K562 (cell line): Measurements from ENCODE around the gene BST1. TPM values are rescaled to one million over a fixed set of nuclear protein-coding genes. Genes with fewer than 3 reads are reported as not detected.

ENCODE experiments used
- ATAC-seq: fragments of 200-7000 bp; cut with Tn5 transposase; 3 replicates; pipeline ENCODE4 v1.9.1; 2020; ENCODE audit warnings: moderate library complexity
- BruUV-seq: library from RNA; stranded (reverse); fragments of 400-500 nt; replicated peaks from 2 replicates; lab custom pipeline; 2021; lab: Mats Ljungman, UMichigan
- CTCF ChIA-PET: fragments of 300-600 bp; formaldehyde crosslinking; extraction: SDS; loops from one replicate; lab custom pipeline; 2021; ENCODE audit warnings: low intra/inter-chr PET ratio; lab: Yijun Ruan, JAX
- POLR2A ChIA-PET: fragments of 300-600, 350-650 bp; sonication (Branson Sonifier 250); formaldehyde crosslinking; extraction: SDS; loops from one replicate; lab custom pipeline; 2021; ENCODE audit warnings: antibody characterized with exemption, inconsistent platforms; lab: Yijun Ruan, JAX
- DNase-seq, 4 experiments: peaks; one replicate each; pipeline versions ENCODE4 v3.0.0 to v3.0.0-alpha.2; 2011 to 2018; ENCODE audit warnings: low spot score in 3 of 4, mixed read lengths in 3 of 4; ENCODE audit errors: extremely low read depth in 1 of 4
- FAIRE-seq: peaks from 2 replicates; lab custom pipeline; 2011; peaks lifted over from hg19 to GRCh38; lab: Jason Lieb, UNC
- H2AFZ ChIP-seq: 2 replicates; pipeline ENCODE4 v1.6.0; 2011; ENCODE audit warnings: low read depth, low read length, control low read depth, inconsistent platforms
- H3K27ac ChIP-seq: fragments of 200-600 bp; 3 replicates; pipeline ENCODE4 v1.8.0; 2011; ENCODE audit warnings: low read depth, mild to moderate bottlenecking, control low read depth, inconsistent platforms, low read length, moderate library complexity, mixed read lengths; ENCODE audit errors: extremely low read depth
- H3K27me3 ChIP-seq, 2 experiments: fragments of 300-600 bp in 1 of 2; 2 replicates in 1 of 2; 3 replicates in 1 of 2; pipeline versions ENCODE4 v1.6.0 to v1.8.0; 2011; ENCODE audit warnings: inconsistent platforms in 2 of 2, low read length in 2 of 2, mild to moderate bottlenecking in 1 of 2, mixed read lengths in 1 of 2, moderate library complexity in 1 of 2; ENCODE audit not compliant: control insufficient read depth in 2 of 2, insufficient read depth in 2 of 2
- H3K36me3 ChIP-seq: fragments of 300-600 bp; 3 replicates; pipeline ENCODE4 v1.8.0; 2011; ENCODE audit warnings: mild to moderate bottlenecking, low read length, inconsistent platforms; ENCODE audit not compliant: control insufficient read depth, insufficient read depth
- H3K4me1 ChIP-seq, 2 experiments: fragments of 200-600 bp in 1 of 2; replicated peaks in 1 of 2; 2 replicates in 1 of 2; 3 replicates in 1 of 2; pipeline versions ENCODE4 v1.5.1 to v1.8.0; 2011; ENCODE audit warnings: inconsistent platforms in 2 of 2, low read length in 2 of 2, mild to moderate bottlenecking in 1 of 2, mixed read lengths in 1 of 2, moderate library complexity in 1 of 2; ENCODE audit not compliant: control insufficient read depth in 2 of 2, insufficient read depth in 2 of 2
- H3K4me2 ChIP-seq: 2 replicates; pipeline ENCODE4 v1.6.1; 2011; ENCODE audit warnings: low read length, control low read depth, inconsistent platforms, mixed read lengths; ENCODE audit not compliant: insufficient read depth
- H3K4me3 ChIP-seq: fragments of 200-600 bp; sonication (generic), shearing (Covaris generic); 2 replicates; pipeline ENCODE4 v1.5.1; 2016; ENCODE audit warnings: control low read depth, inconsistent platforms
- H3K79me2 ChIP-seq: fragments of 200-600 bp; 3 replicates; pipeline ENCODE4 v1.8.0; 2011; ENCODE audit warnings: low read length, inconsistent platforms; ENCODE audit not compliant: control insufficient read depth, insufficient read depth
- H3K9ac ChIP-seq, 2 experiments: 2 replicates each; pipeline versions ENCODE4 v1.6.0 to v1.6.1; 2011; ENCODE audit warnings: low read depth in 2 of 2, low read length in 2 of 2, control low read depth in 1 of 2, inconsistent platforms in 1 of 2, mild to moderate bottlenecking in 1 of 2, mixed read lengths in 1 of 2; ENCODE audit not compliant: insufficient read depth in 1 of 2
- H3K9me1 ChIP-seq: one replicate; pipeline ENCODE4 v1.6.0; 2011; ENCODE audit warnings: inconsistent platforms, mild to moderate bottlenecking, low read length, moderate library complexity; ENCODE audit not compliant: control insufficient read depth, insufficient read depth
- H3K9me3 ChIP-seq: replicated peaks from 2 replicates; pipeline ENCODE4 v1.5.1; 2011; ENCODE audit warnings: low read depth, low read length, inconsistent platforms; ENCODE audit not compliant: control insufficient read depth, insufficient read depth
- H4K20me1 ChIP-seq: replicated peaks from 2 replicates; pipeline ENCODE4 v1.6.1; 2011; ENCODE audit warnings: low read length, inconsistent platforms, mixed read lengths; ENCODE audit not compliant: control insufficient read depth, insufficient read depth
- BRF2 ChIP-seq: IDR thresholded peaks from 3 replicates; pipeline ENCODE4 v1.6.1; 2011; ENCODE audit warnings: borderline replicate concordance, mild to moderate bottlenecking; ENCODE audit not compliant: insufficient read length, insufficient read depth
- CHCHD3 ChIP-seq: fragments of 250-450 bp; sonication (Bioruptor Pico); IDR thresholded peaks from 2 replicates; pipeline ENCODE4 v2.1.2; 2022; ENCODE audit warnings: mild to moderate bottlenecking
- DEAF1 ChIP-seq: fragments of 450-650 bp; formaldehyde crosslinking; IDR thresholded peaks from 2 replicates; pipeline ENCODE4 v1.4.0; 2020; ENCODE audit warnings: mild to moderate bottlenecking, moderate library complexity
- GTF2B ChIP-seq: IDR thresholded peaks from 2 replicates; pipeline ENCODE4 v1.6.1; 2011; ENCODE audit not compliant: insufficient read length; ENCODE audit errors: extremely low read depth
- HNRNPUL1 ChIP-seq: fragments of 200-400 bp; formaldehyde crosslinking; IDR thresholded peaks from 2 replicates; pipeline ENCODE4 v1.6.1; 2017; ENCODE audit warnings: low read length
- IRF9 ChIP-seq: fragments of 450-650 bp; IDR thresholded peaks from 2 replicates; pipeline ENCODE4 v1.6.1; 2016; ENCODE audit warnings: missing biosample characterization, missing genetic modification characterization
- KLF13 ChIP-seq: fragments of 450-650 bp; IDR thresholded peaks from 2 replicates; pipeline ENCODE4 v1.6.1; 2016; ENCODE audit warnings: missing genetic modification characterization, low read depth, mild to moderate bottlenecking, missing compliant biosample characterization, moderate library complexity, borderline replicate concordance
- MTF1 ChIP-seq: fragments of 250-450 bp; sonication (Bioruptor Pico); IDR thresholded peaks from 2 replicates; pipeline ENCODE4 v1.9.0; 2021; ENCODE audit warnings: moderate library complexity, mild to moderate bottlenecking, inconsistent platforms, borderline replicate concordance
- SOX6 ChIP-seq: fragments of 450-650 bp; IDR thresholded peaks from 2 replicates; pipeline ENCODE4 v1.6.1; 2014; ENCODE audit warnings: mild to moderate bottlenecking
- USF2 ChIP-seq: sonication (generic); formaldehyde crosslinking; IDR thresholded peaks from 2 replicates; pipeline ENCODE4 v1.5.0; 2020; ENCODE audit warnings: missing genetic modification reagents
- ZFP91 ChIP-seq: sonication (generic); formaldehyde crosslinking; IDR thresholded peaks from 2 replicates; pipeline ENCODE4 v1.8.0; 2022; ENCODE audit warnings: mild to moderate bottlenecking, missing genetic modification reagents
- ZNF133 ChIP-seq: fragments of 250-450 bp; sonication (Bioruptor Pico); IDR thresholded peaks from 2 replicates; pipeline ENCODE4 v1.4.0; 2020; ENCODE audit warnings: mild to moderate bottlenecking
- ZNF239 ChIP-seq: fragments of 250-450 bp; sonication (Bioruptor Pico); IDR thresholded peaks from 2 replicates; pipeline ENCODE4 v1.4.0; 2020; ENCODE audit warnings: mild to moderate bottlenecking
- WGBS: fragments of 100-300 bp; shearing (Covaris generic); methylation state at CpG from one replicate; pipeline ENCODE4 v1.1.6; 2016; ENCODE audit warnings: low coverage, mixed read lengths; ENCODE audit not compliant: insufficient coverage; ENCODE audit errors: missing lambda C conversion rate; 5-methylcytosine and 5-hydroxymethylcytosine counted together
- in situ Hi-C: fragments of 300-500 bp; cut with MboI; formaldehyde crosslinking; loops from 4 replicates; pipeline ENCODE4 v1.15.0; 2018; ENCODE audit warnings: inconsistent platforms, mixed read lengths
- intact Hi-C: fragments of 100-400 bp; cut with micrococcal nuclease; formaldehyde crosslinking; loops from 2 replicates; pipeline ENCODE4 v1.14.2; 2022
- polyA plus RNA-seq, 8 experiments: library from polyadenylated mRNA; depleted of rRNA in 4 of 8; stranded (reverse) in 5 of 8; unstranded in 3 of 8; fragments of >200 nt; fragmentation: Nextera tagmentation in 2 of 8; fragmentation: Illumina TruSeq in 1 of 8; extraction: Ambion mirVana in 2 of 8; extraction: Trizol in 1 of 8; gene quantifications; 2 replicates each; pipeline versions ENCODE4 v1.2.1 to v1.2.3, GENCODE V29; 2011 to 2014; ENCODE audit warnings: inconsistent platforms in 1 of 8, missing spikeins in 1 of 8
- total RNA-seq, 7 experiments: library from RNA; depleted of rRNA in 6 of 7; stranded (reverse); fragments of >200 nt in 6 of 7; fragmentation: Illumina TruSeq in 2 of 7; extraction: Trizol in 2 of 7; gene quantifications; 2 replicates each; pipeline versions ENCODE4 v1.2.1 to v1.2.3, GENCODE V29; 2011 to 2021; ENCODE audit warnings: low replicate concordance in 1 of 7

Gene BST1
- total and polyA plus RNA-seq, 9 of the 15 experiments (the other 6 are each of a cell fraction or from before 2014, with no cell fraction given): 0.04 to 0.38 (median 0.07) TPM; not detected in 6

GRCh38 chr4:15688051-15688450 is 14.8 kb upstream of the BST1 start:
- Histone ChIP-seq H3K36me3 (peaks cover 46% of the 10 kb centered on the region), H2AFZ (no peak overlapping the region), H3K4me2 (no peak overlapping the region), H3K4me3 (no peak overlapping the region), H3K9ac (no peak overlapping the region), H3K79me2 (peaks cover 21% of the 10 kb centered on the region), H3K9me1 (no peaks in the 10 kb centered on the region), H3K27me3 (no peaks in the 10 kb centered on the region), H3K9me3 (no peaks in the 10 kb centered on the region; the same call in 1 of the 2 replicates), H3K4me1 (no peaks in the 10 kb centered on the region), H4K20me1 (no peaks in the 10 kb centered on the region), H3K27ac (no peak overlapping the region)
- POLR2A ChIA-PET: no interaction called here
- FAIRE-seq (no peak), DNase-seq (no peak), ATAC-seq (no peak)
- TF ChIP-seq SOX6 (no peak), IRF9 (tag) (no peak), KLF13 (tag) (no peak), ZNF133 (CRISPR knock-in tag) (no peak), HNRNPUL1 (no peak), MTF1 (no peak), ZNF239 (no peak), USF2 (CRISPR knock-in tag) (no peak), CHCHD3 (no peak), BRF2 (no peak), ZFP91 (CRISPR knock-in tag) (no peak), DEAF1 (CRISPR knock-in tag) (no peak), GTF2B (no peak)
- CTCF ChIA-PET: no interaction called here
- in situ Hi-C loops (no loop called here), intact Hi-C loops (loop anchor here (10.0 kb wide), 1 partner anchor 537 kb away; the partner anchor contains the start of gene TAPT1)
- no TSS peak for BruUV-seq
- 82% methylated on average over 5 of the region's 5 CpGs for WGBS
